Vagina (tissue), 2 donors: ENCODE results near the gene ALK.

Experiments used
- CTCF ChIP-seq, 3 experiments: fragments of 450-650 bp in 2 of 3; fragments of 200-600 bp in 1 of 3; sonication (generic) in 1 of 3; IDR thresholded peaks; one replicate each; pipeline ENCODE4 v1.5.1; 2017 to 2019; ENCODE audit warnings: antibody characterized with exemption in 3 of 3, mild to moderate bottlenecking in 2 of 3, moderate library complexity in 2 of 3
- POLR2A ChIP-seq, 2 donors: fragments of 450-650 bp; IDR thresholded peaks; one replicate each; pipeline ENCODE4 v1.6.1; 2017; ENCODE audit warnings: antibody characterized with exemption in 2 of 2, mild to moderate bottlenecking in 2 of 2, moderate library complexity in 2 of 2

- TF ChIP-seq CTCF (IDR thresholded peaks at IDR 0.05) (no peak), POLR2A (IDR thresholded peaks at IDR 0.05) (no peak)
Observed at GRCh38 chr2:29599946-29600345, 321.4 kb downstream of the ALK start.
